Measurements from ENCODE around the gene MBD2. TPM values are rescaled to one million over a fixed set of nuclear protein-coding genes. Genes with fewer than 3 reads are reported as not detected.

MBD2 gene
- total RNA-seq, 1 experiment from 2014 or later, result 23.2 TPM

GRCh38 chr18:54112356-54112755 is 112.1 kb downstream of the MBD2 start:
- Histone ChIP-seq H3K27me3 (replicated peaks; ENCODE audit: control insufficient read depth, insufficient read depth, low read length) (no peaks in the 10 kb centered on the region), H3K9me3 (no peaks in the 10 kb centered on the region), H3K4me3 (ENCODE audit: low read depth, low read length) (no peak overlapping the region), H3K36me3 (ENCODE audit: control insufficient read depth, insufficient read depth, low read length) (no peaks in the 10 kb centered on the region), H3K4me1 (no peaks in the 10 kb centered on the region)
- intact Hi-C loops (cut with micrococcal nuclease; ENCODE audit: unreplicated experiment), result no loop called here
- Mint-ChIP-seq H3K4me3 (ENCODE audit: unreplicated experiment) (no peak overlapping the region), H3K36me3 (ENCODE audit: insufficient read depth, unreplicated experiment) (no peaks in the 10 kb centered on the region), H3K27ac (ENCODE audit: unreplicated experiment) (no peak overlapping the region), H3K27me3 (ENCODE audit: insufficient read depth, unreplicated experiment) (no peaks in the 10 kb centered on the region), H3K9me3 (ENCODE audit: unreplicated experiment) (no peaks in the 10 kb centered on the region), H3K4me1 (ENCODE audit: low read depth, unreplicated experiment) (no peaks in the 10 kb centered on the region)
- ChIA-PET POLR2A (no interaction called here), CTCF (no interaction called here)
- TF ChIP-seq, protein P1, sequence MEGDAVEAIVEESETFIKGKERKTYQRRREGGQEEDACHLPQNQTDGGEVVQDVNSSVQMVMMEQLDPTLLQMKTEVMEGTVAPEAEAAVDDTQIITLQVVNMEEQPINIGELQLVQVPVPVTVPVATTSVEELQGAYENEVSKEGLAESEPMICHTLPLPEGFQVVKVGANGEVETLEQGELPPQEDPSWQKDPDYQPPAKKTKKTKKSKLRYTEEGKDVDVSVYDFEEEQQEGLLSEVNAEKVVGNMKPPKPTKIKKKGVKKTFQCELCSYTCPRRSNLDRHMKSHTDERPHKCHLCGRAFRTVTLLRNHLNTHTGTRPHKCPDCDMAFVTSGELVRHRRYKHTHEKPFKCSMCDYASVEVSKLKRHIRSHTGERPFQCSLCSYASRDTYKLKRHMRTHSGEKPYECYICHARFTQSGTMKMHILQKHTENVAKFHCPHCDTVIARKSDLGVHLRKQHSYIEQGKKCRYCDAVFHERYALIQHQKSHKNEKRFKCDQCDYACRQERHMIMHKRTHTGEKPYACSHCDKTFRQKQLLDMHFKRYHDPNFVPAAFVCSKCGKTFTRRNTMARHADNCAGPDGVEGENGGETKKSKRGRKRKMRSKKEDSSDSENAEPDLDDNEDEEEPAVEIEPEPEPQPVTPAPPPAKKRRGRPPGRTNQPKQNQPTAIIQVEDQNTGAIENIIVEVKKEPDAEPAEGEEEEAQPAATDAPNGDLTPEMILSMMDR (IDR thresholded peaks at IDR 0.05; ENCODE audit: insufficient read depth in 1 of 2, low read depth in 1 of 2, low read length in 1 of 2, severe bottlenecking in 1 of 2, unreplicated experiment in 1 of 2), result no peak
- no peak for DNase-seq
- BruUV-seq (replicated peaks), result no TSS peak

DNA sequence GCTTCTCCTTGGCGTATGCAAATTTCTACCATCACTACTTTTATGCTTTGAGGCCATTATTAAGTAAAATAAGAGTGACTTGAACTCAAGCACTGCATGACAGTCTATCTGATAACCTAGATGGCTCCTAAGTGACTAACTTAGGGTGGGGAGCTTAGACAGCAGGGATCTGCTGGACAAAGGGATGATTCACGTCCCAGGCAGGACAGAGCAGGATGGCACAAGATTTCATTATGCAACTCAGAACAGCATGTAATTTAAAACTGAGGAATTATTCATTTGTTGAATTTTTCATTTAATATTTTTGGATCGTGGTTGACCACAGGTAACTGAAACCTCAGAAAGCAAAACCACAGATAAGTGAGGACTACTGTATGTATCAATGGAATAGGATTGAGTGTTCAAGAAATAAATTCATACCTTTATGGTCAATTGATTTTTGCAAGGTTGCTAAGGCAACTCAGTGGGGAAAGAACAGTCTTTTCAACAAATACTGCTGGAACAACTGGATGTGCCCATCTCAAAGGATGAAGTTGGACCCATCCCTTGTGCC is 115.3 kb downstream of the MBD2 start:
- intact Hi-C loops (cut with micrococcal nuclease; ENCODE audit: unreplicated experiment), result no loop called here
- TF ChIP-seq, protein P1 (IDR thresholded peaks at IDR 0.05; ENCODE audit: insufficient read depth in 1 of 2, low read depth in 1 of 2, low read length in 1 of 2, severe bottlenecking in 1 of 2, unreplicated experiment in 1 of 2), result no peak
- POLR2A ChIA-PET, result no interaction called here
- H3K4me3 Mint-ChIP-seq (ENCODE audit: unreplicated experiment), result no peak overlapping the region
- H3K9me3 Mint-ChIP-seq (ENCODE audit: unreplicated experiment), result no peaks in the 10 kb centered on the region
- Histone ChIP-seq H3K27me3 (replicated peaks; ENCODE audit: control insufficient read depth, insufficient read depth, low read length) (no peaks in the 10 kb centered on the region), H3K4me1 (no peaks in the 10 kb centered on the region), H3K4me3 (ENCODE audit: low read depth, low read length) (no peak overlapping the region), H3K36me3 (ENCODE audit: control insufficient read depth, insufficient read depth, low read length) (no peaks in the 10 kb centered on the region), H3K9me3 (no peaks in the 10 kb centered on the region)
- no TSS peak for BruUV-seq (replicated peaks)
- no peak for DNase-seq
- H3K27me3 Mint-ChIP-seq (ENCODE audit: insufficient read depth, unreplicated experiment), result no peaks in the 10 kb centered on the region
- H3K27ac Mint-ChIP-seq (ENCODE audit: unreplicated experiment), result no peak overlapping the region
- H3K4me1 Mint-ChIP-seq (ENCODE audit: low read depth, unreplicated experiment), result no peaks in the 10 kb centered on the region
- no peaks in the 10 kb centered on the region for H3K36me3 Mint-ChIP-seq (ENCODE audit: insufficient read depth, unreplicated experiment)
- CTCF ChIA-PET, result no interaction called here

GRCh38 chr18:54102123-54102522 is 122.3 kb downstream of the MBD2 start:
- TF ChIP-seq, protein P1 (IDR thresholded peaks at IDR 0.05; ENCODE audit: insufficient read depth in 1 of 2, low read depth in 1 of 2, low read length in 1 of 2, severe bottlenecking in 1 of 2, unreplicated experiment in 1 of 2), result no peak
- CTCF ChIA-PET, result no interaction called here
- Mint-ChIP-seq H3K36me3 (ENCODE audit: insufficient read depth, unreplicated experiment) (no peaks in the 10 kb centered on the region), H3K4me1 (ENCODE audit: low read depth, unreplicated experiment) (no peaks in the 10 kb centered on the region), H3K27ac (ENCODE audit: unreplicated experiment) (no peak overlapping the region), H3K9me3 (ENCODE audit: unreplicated experiment) (no peaks in the 10 kb centered on the region), H3K27me3 (ENCODE audit: insufficient read depth, unreplicated experiment) (no peaks in the 10 kb centered on the region), H3K4me3 (ENCODE audit: unreplicated experiment) (no peak overlapping the region)
- POLR2A ChIA-PET, result no interaction called here
- no peaks in the 10 kb centered on the region for H3K4me1 ChIP-seq
- no peaks in the 10 kb centered on the region for H3K27me3 ChIP-seq (replicated peaks; ENCODE audit: control insufficient read depth, insufficient read depth, low read length)
- intact Hi-C loops (cut with micrococcal nuclease; ENCODE audit: unreplicated experiment), result no loop called here
- H3K36me3 ChIP-seq (ENCODE audit: control insufficient read depth, insufficient read depth, low read length), result no peaks in the 10 kb centered on the region
- H3K9me3 ChIP-seq, result no peaks in the 10 kb centered on the region
- no peak overlapping the region for H3K4me3 ChIP-seq (ENCODE audit: low read depth, low read length)
- DNase-seq, result no peak
- BruUV-seq (replicated peaks), result no TSS peak

Other genes starting within 250 kb of the MBD2 start
- gene POLI, start 44.8 kb upstream of the MBD2 start, total RNA-seq (2022), result 16.2 and 17.1 TPM in 2 replicates
- gene STARD6, start 133.2 kb upstream of the MBD2 start, total RNA-seq (2022), result not detected in 2 replicates
- 5.5 and 7.2 TPM in 2 replicates for gene C18orf54, start 133.2 kb upstream of the MBD2 start, total RNA-seq (2022)

Measured in Caco-2 (cell line).